Measurements from ENCODE around the gene ADGB.

ADGB gene

DNA sequence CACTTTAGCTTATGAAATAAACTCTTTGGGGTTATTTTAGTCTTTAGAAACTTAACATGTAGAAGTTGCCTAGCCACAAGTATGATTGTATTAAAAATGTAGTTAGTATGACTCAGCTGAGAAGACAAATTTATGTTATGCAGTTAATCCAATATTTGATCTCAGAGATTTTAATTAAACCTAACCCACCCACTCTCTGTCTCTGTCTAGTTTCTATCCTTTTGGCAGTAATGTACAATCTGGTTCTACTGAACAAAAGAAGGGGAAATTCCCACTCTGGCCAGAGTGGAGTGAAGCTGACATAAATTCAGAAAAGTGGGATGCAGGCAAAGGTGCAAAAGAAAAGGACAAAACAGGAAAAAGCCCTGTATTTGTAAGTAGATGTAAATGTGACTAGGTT, 36.4 kb downstream of the ADGB start:
- no peak for DNase-seq

DNA sequence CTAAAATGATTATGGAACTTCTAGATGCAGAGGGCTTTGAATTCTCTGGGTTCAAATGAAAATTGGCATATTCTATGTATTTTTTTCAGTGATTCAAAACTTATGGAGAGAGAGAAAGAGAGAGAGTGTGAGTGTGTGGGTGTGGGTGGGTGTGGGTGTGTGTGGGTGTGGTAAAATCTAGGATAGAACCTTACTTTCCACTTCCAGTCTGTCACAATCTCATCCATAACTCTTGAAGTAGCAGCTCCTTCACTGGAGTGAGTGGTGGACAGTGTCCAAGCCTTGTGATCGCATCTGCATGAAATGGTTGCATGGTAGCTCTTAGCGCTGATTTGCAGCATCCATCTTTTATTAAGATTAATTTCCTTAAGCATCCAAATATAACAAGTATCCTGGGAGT, 37.7 kb downstream of the ADGB start:
- no peak for DNase-seq

DNA sequence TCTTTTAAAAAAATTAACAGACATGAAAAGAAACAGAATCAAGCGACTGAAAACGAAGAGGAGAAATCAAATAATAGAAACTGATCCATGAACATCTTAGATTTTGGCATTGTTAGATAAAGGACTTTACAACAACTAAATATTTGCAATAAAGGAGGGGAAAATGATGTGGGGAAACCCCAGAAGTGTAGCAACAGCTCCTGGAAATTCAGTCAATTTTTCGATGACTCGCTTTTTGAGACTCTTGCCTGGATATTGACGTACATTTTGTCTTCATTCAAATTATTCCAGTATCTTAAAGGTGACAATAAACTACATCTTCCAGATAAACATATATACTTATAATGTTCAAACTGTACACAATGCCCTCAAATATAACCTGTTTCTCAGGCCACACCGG, 44.1 kb downstream of the ADGB start:
- no peak for DNase-seq

DNA sequence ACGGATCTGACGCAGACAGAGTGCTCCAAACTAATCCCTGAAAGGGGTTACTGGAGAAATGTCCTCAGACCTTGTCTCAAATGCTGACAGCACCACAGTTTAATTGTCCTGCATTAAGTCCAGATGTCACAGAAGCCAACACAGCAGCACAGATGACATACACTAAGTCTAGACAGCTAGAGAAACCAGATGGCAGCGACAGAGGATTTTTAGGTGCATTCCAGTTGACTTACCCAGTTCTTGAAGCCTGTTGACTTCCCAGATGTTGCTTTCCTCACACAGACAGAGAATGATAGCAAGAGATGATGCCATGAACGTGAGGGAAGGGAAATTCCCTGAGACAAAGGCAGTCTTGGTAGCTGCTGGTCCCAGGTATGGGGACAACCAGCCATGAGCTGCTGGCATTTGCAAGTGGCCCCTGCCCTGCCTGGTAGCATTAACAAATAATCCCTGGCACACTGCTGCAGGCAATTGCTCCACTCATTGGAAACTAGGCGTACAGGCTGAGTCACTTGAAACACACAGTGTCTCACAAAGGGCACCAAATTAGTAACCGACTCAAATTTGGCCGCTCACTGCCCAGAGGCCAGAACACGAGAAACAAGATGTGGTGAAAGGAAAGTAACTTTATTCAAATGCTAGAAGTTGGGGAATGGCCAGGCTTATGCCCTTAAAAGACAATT, 52.2 kb downstream of the ADGB start:
- no peak for DNase-seq

DNA sequence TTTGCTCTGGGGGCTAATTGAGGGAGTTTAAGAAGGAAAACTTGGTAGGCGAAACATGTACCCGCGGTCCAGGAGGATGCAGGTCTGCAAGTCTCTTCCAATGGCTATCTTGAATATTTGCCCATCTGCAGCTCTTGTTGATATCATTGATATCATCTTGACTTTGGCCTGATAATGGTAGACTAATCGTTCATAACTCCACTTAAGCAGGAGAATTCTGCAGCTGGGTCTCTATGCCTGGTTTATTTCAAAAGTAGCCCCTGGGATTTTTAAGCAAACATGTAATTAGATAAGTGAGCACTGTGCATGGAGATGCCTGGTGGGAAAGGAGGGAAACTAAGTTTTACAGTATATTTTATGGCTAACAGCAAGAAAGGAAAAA, 52.7 kb downstream of the ADGB start:
- DNase-seq: no peak

DNA sequence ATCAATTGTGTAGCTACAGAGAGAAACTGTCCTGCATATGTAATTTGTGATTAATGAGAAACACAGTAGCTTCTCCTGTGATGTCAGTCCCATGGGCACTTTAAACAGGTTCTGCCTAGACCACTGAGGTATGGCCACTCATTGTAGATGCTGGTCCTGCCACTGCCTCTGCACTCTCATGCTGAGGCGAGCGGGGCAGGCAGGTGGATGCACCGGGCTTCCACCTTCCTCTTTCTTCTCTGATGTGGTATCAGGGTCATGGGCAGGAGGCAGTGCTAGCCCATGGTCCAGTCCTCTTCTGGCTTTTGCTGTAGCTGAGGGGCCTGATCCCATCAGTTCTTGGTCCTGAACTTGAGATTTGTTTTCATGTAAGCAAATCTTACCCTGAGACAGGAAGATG, 58.7 kb downstream of the ADGB start:
- no peak for DNase-seq

DNA sequence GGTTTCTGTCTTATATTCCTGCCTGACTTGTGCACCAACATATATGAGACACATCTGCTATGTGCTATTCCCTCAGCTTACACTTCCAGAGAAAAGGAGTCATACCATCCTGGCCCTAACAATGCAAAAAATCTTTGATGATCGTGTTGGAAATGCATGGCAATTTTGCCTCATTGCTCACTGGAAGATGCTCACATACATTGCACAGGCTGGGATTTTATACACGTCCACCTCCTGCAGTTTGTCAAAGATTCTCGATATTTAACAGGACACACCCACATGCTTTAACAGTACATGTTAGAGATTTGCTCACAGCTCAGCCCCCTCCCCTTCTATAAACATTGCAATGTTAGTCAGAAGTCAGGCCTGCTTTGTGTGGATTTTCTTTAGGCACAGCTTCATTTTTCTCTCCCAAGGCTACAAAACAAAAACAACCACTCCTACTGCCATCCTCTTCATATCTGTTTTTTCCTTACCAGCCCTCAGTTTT, 66.1 kb downstream of the ADGB start:
- DNase-seq: no peak

DNA sequence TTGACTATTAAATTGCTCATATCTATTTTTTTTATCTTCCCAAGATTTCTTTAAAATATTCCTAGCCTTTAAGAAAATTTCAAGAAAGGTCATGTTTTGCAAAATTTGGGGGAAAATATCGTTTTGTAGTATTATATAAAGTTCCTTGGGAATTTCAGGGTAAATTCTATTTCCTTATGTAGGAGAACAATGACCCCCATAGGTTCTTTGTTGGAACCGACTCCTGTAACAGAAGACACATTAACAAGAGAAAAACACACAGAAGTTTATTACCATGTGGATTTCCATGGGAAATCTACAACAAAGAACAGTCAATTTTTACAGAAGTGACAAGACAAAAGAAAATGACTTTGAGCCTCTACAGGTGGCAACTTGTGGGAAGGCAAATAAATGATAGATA, 68.1 kb downstream of the ADGB start:
- DNase-seq: no peak

DNA sequence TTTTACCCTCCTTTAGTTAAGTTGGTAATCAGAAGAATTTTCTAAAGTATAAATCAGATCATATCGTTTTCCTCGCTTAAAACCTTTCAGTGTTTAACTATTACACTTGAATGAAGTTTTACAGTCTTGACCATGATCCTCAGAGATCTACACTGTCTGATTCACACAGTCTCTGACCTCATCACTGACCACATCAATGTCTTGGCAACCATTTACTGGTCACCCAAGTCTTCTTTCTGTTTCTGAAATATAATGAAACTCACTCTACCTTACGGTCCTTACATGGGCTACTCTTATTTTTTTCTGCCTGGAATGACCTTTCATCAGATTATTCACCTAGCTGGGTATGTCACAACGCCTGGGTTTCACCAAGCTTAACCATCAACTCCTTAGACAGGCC, 71.4 kb downstream of the ADGB start:
- no peak for DNase-seq

DNA sequence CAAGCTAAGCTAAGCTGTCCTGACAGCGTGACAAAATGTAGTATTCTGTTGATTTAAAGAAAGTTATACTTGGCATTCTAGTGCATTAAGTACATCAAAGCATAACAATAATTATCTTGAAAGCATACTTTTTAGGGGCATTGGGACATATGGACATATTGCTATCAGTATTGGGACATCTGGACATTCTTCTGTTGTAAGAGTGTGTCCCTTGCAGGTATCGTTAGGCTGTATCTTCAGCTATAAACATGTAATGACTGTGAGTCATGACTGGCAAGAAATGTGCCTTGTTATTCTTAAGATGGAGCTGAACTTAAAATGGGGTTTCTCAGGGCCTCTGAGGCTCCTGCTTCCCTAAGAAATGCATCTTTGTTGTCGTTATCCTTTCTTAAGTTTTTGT, 74.3 kb downstream of the ADGB start:
- DNase-seq: no peak

DNA sequence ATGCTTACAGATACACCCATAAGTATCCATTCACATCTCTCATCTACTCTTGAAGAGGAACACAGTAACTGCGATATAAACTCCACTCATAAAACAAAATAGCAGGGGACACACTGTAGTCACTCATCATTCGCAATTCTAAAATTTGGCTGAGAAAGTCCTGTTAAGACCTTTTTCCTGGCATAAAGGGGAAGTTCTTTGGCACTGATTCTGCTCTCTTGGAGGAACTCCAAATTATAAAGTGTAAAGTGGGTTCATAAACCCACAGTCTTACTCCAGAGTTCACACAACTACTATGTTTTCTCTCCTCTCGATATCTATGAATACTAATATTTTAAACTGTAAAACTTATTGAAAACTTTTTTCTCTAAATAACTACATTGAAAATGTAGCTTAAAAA, 80.6 kb downstream of the ADGB start:
- no peak for DNase-seq

DNA sequence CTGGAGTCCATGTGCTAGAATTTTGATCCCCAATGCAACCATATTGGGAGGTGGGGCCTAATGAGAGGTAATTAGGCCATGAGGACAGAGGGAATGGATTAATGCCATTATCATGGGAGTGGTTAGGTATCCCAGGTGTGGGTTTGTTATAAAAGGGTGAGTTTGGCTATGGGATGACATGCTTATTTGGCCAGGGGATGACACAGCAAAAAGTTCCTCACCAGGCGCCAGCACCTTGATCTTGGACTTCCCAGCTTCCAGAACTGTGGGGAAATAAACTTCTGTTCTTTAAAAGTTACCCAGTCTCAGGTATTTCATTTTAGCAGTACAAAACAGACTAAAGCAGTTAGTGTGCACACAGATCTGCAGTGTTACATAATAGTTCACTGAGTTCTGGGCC, 84.1 kb downstream of the ADGB start:
- DNase-seq: no peak

DNA sequence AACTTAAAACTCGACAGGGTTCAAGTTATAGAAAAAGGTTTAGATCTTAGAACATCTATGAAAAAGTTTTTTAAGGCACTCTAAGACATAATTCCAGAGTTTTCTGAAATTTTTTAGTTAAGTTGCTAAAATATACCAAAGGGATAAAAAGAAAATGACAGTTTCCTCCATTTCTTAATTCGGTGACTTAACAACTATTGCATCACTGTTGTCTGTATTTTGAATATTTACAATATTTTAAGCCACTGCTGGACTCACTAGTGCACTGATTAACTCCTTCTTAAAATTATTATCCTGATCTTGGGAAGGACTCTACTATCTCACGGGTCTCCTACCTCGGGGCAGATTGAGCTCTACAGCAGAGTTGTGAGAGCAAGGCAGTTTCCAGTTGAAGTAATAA, 91.0 kb downstream of the ADGB start:
- DNase-seq: no peak

DNA sequence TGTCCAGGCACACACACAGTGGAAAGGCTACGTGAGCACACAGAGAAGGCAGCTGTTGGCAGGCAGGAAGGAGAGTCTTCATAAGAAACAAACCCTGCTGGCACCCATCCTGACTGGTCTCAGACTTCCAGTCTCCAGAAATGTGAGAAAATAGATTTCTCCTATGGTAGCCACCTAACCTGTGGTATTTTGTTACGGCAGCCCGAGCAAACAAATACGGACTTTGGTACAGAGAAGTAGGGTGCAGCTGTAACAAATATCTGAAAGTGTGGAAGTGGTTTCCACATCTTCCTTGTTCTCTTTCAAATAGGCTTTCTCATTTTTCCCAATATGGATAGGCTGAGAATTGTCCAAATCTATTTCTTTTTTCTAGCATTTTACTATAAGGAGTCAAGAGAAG, 94.6 kb downstream of the ADGB start:
- DNase-seq: no peak

DNA sequence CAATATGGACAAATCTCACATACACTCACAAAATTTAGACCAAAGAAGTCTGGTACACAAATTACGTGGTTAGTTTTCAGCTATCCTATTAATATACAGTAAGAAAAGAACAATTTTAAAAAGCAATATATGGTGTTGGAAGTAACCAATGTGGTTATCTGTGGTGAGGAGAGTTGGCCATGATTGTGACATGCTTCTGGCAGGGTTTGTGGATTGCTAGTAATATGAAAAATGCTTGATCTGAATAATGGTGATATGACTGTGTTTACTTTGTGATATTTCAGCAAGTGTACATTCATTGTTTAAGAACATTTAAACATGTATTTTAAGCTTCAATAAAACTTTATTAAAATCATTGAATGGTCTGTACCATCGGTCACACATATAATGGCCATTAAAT, 99.1 kb downstream of the ADGB start:
- DNase-seq: no peak

DNA sequence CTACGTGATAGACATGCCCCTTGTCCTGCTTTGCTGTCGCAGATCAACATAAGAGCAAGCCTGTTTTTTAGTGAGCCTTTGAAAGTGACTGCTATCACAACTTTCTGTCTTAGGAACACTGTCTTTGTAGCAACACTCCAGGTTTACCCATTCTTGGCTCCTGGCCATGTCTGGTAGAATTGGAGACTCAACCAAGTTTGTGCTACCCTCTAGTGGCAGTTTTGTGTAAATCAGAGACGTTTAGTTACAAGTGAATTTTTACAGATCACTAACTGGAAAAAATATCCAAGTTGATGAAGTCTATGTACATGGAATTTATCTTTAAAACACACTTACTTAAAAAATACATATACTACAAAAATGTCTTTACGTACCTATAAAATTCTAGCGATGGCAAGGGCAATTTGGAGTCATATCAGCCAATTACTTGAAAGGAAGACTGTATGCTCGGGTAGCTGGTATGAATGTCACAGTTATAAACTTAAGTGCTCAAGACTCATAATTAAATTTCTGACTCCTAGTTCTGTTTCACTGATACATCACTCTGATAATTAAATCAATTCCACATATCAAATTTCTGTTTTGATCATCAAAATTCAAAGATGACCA, 101.4 kb downstream of the ADGB start:
- peak; percentile 34 for DNase-seq

DNA sequence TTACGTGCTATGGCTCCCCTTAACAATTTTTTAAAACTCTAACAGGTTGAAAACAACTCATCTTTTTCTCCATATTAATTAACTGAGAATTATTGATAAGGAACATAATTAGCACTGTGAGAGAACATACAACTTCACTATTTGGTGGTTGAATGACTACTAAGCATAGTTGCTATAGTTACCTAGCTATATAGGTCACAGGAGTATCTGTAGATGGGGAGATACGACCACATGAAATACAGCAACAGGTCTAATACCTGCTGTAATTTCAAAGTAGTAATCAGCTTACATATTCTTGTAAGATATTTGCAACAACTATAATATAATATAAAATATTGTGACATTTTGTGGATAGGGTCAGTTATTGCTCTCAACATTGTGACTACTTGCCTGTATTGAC, 102.9 kb downstream of the ADGB start:
- no peak for DNase-seq

DNA sequence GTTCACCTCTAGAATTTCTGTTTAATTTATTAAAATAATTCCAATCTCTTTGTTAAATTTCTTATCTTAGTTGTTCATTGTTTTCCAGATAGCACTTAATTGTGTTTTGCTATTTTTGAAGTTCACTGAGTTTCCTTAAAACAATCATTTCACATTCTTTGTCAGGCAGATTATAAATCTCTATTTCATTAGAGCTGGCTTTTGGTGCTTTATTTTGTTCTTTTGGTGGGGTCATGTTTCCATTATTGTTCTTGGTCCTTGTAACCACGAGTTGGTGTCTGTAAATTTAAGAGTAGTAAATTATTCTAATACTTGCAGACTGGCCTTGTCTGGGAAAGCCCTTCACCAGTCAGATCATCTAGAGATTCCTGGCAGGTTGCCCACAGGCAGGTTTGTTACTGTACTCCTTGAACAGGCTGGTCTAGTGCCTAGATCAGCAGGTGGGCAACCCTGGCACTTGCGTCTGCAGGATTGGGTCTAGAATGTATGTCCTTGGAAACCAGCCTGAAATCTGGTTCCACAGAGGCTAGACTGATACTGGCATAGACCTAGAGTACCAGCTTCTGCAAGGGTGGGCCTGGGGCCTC, 110.4 kb downstream of the ADGB start:
- DNase-seq: no peak

DNA sequence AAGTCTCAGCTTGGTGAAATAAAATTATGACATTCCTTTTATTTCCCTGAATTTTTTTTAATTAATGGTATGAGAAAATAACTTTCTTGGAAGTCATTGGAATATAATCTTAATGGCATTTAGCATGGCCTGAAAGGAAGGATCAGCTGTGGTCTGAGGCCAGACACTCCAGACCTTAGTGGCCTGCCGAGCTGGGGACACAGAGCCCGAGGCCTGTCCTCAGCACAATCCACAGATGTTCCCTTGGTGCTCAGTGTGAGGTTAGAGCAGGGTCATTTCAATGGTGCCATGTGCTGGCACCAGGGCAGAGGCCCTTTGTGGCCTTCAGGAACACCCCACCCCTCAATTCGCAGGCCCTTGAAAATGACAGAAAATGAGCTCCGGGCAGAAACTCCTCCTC, 120.6 kb downstream of the ADGB start:
- DNase-seq: no peak

DNA sequence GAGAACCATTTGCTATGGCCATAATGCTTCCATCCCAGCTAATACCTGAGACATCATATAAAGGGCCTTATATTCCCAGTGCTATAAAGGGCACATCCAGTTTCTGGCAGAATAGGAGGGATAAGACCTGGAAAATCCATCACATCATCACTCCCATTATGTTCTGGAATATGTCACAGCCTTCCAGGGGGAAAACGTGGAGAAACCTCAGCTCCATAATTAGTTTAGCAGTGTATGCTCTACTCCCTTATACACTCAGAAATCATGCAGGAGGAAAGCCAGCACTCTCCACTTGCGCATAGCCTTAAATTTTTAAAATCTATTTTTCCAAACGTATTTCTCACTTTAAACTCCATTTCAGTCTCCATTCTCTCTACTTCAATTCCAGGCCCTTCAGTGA, 140.9 kb downstream of the ADGB start:
- DNase-seq: no peak

DNA sequence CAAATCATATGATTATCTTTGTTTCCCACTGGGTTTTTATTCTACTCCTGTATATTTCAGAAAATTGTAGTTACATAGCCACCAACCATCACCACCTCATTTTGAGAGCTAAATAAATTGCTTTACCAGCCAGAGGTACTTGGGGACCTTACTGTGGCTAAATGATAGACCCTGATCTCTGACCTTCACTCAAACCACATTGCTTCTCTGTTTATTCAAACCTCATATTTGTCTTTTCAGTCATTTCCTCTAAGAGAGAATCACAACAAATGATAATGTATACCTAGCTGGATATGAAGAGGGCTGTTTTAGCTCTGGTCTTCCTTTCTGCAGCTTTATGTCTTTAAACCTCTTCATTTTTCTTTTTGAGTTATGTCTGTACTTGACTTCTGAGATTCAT, 142.8 kb downstream of the ADGB start:
- DNase-seq: no peak

DNA sequence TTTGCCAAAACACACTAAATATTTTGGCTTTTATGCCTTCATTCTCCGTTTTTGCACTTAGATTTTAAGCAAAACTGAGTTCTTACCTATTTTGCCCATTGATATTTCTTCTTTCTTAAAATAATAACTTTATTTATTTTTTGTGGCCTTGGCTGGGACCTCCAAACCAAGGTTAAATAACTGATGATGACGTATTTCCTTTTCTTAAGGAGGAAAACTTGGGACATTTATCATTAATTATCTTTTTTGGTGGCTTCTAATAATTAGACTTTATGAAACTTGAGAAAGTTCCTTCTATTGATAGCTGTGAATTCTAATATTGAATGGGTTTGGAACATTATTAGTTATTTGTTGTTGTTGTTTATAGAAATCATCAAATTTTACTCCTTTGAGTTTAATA, 154.5 kb downstream of the ADGB start:
- no peak for DNase-seq

DNA sequence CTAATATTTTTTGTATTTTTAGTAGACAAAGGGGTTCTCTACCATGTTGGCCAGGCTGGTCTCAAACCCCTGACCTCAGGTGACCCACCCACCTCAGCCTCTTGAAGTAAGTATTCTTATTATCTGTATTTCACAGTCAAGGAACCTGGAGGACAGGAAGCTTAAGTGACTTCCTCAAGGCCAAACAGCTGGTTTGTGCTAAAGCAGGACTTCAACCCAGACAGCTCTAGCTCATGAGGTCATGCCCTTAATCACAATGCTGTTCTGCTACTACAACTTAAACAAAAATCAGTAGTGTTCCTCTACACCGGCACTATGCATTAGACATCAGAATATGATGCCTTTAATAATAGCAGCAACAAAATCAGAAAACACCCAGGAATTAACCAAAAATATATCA, 168.9 kb downstream of the ADGB start:
- no peak for DNase-seq

DNA sequence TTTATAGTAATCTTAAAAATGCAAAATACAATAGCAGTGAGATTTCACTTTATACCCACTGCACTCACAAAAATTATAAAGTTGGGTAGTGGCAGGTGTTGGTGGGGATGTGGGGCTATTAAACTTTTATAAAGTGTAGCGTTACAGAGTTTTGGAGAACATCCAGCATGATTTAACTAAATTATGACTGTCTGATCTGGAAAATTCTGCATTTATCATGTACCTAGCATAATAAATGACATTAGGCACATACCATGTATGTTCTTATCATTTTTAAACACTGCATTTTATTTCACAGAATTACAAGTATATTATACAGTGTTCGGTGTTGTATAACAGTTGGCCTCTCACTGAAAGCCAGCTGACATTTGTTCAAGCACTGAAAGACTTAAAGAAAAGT, 169.9 kb downstream of the ADGB start:
- DNase-seq: no peak

Data from stimulated activated CD4-positive, alpha-beta T cell treated with anti-CD3 and anti-CD28 coated beads, Interleukin-4, amount 100 ng/mL, for 24 hours (primary cell).